Subcutaneous abdominal adipose tissue (tissue), 5 donors: Measurements from ENCODE around the gene PLEKHG3.

Experiments used
- H3K27ac ChIP-seq: one replicate; pipeline ENCODE4 v1.7.0; 2013; ENCODE audit warnings: low read depth, mild to moderate bottlenecking, inconsistent platforms, low read length, moderate library complexity
- H3K27me3 ChIP-seq, 5 donors: one replicate each; pipeline ENCODE4 v1.7.0; 2013; ENCODE audit warnings: low read length in 5 of 5, inconsistent platforms in 1 of 5; ENCODE audit not compliant: control insufficient read depth in 5 of 5, insufficient read depth in 4 of 5
- H3K36me3 ChIP-seq, 5 donors: one replicate each; pipeline ENCODE4 v1.7.0; 2013; ENCODE audit warnings: low read length in 5 of 5; ENCODE audit not compliant: control insufficient read depth in 5 of 5, insufficient read depth in 5 of 5
- H3K4me1 ChIP-seq, 5 donors: one replicate each; pipeline ENCODE4 v1.7.0; 2013; ENCODE audit warnings: low read length in 5 of 5, mild to moderate bottlenecking in 3 of 5, moderate library complexity in 1 of 5; ENCODE audit not compliant: control insufficient read depth in 5 of 5, insufficient read depth in 5 of 5
- H3K4me3 ChIP-seq, 5 donors: one replicate each; pipeline ENCODE4 v1.7.0; 2013; ENCODE audit warnings: low read length in 5 of 5, low read depth in 1 of 5
- H3K9ac ChIP-seq, 5 donors: one replicate each; pipeline ENCODE4 v1.7.0; 2013; ENCODE audit warnings: low read length in 5 of 5, mild to moderate bottlenecking in 4 of 5, moderate library complexity in 3 of 5
- H3K9me3 ChIP-seq, 5 donors: one replicate each; pipeline ENCODE4 v1.7.0; 2013; ENCODE audit warnings: low read length in 5 of 5; ENCODE audit not compliant: control insufficient read depth in 5 of 5
- donor health status: healthy.
- donor health status: healthy.
- donor health status: healthy.
- donor health status: healthy.
- donor health status: healthy.

The PLEKHG3 gene

GRCh38 chr14:64786296-64787149, 82.3 kb downstream of the PLEKHG3 start:
- Histone ChIP-seq H3K27me3 (no peaks in the 10 kb centered on the region), H3K36me3 (no peaks in the 10 kb centered on the region), H3K27ac (no peak overlapping the region), H3K9ac (no peak overlapping the region), H3K4me3 (no peak overlapping the region), H3K4me1 (no peaks in the 10 kb centered on the region), H3K9me3 (no peaks in the 10 kb centered on the region)

GRCh38 chr14:64787619-64788018, 83.4 kb downstream of the PLEKHG3 start:
- H3K27me3 ChIP-seq = no peaks in the 10 kb centered on the region
- H3K4me3 ChIP-seq = no peak overlapping the region
- H3K9me3 ChIP-seq = no peaks in the 10 kb centered on the region
- no peak overlapping the region for H3K9ac ChIP-seq
- no peaks in the 10 kb centered on the region for H3K4me1 ChIP-seq
- no peak overlapping the region for H3K27ac ChIP-seq
- no peaks in the 10 kb centered on the region for H3K36me3 ChIP-seq

- no peak overlapping the region for H3K9ac ChIP-seq
- H3K9me3 ChIP-seq = no peaks in the 10 kb centered on the region
- no peak overlapping the region for H3K4me3 ChIP-seq
- H3K4me1 ChIP-seq = no peaks in the 10 kb centered on the region
- H3K27ac ChIP-seq = no peak overlapping the region
- H3K27me3 ChIP-seq = no peaks in the 10 kb centered on the region
- peaks cover 0 to 3% (median 0%) of the 10 kb centered on the region in 5 donors for H3K36me3 ChIP-seq
These were observed 84.5 kb downstream of the PLEKHG3 start for GRCh38 chr14:64788706-64789105.

GRCh38 chr14:64789696-64790095, 85.5 kb downstream of the PLEKHG3 start:
- H3K27me3 ChIP-seq = no peaks in the 10 kb centered on the region
- H3K9ac ChIP-seq = no peak overlapping the region
- H3K36me3 ChIP-seq = peaks cover 0 to 3% (median 0%) of the 10 kb centered on the region in 5 donors
- no peaks in the 10 kb centered on the region for H3K9me3 ChIP-seq
- H3K4me1 ChIP-seq = no peaks in the 10 kb centered on the region
- H3K4me3 ChIP-seq = no peak overlapping the region
- no peak overlapping the region for H3K27ac ChIP-seq

GRCh38 chr14:64790478-64790877, 86.3 kb downstream of the PLEKHG3 start:
- H3K9me3 ChIP-seq = no peaks in the 10 kb centered on the region
- no peak overlapping the region for H3K27ac ChIP-seq
- H3K9ac ChIP-seq = no peak overlapping the region
- no peak overlapping the region for H3K4me3 ChIP-seq
- H3K4me1 ChIP-seq = no peaks in the 10 kb centered on the region
- peaks cover 0 to 3% (median 0%) of the 10 kb centered on the region in 5 donors for H3K36me3 ChIP-seq
- no peaks in the 10 kb centered on the region for H3K27me3 ChIP-seq

- no peak overlapping the region for H3K27ac ChIP-seq
- H3K27me3 ChIP-seq = no peaks in the 10 kb centered on the region
- H3K4me1 ChIP-seq = no peaks in the 10 kb centered on the region
- H3K9me3 ChIP-seq = no peaks in the 10 kb centered on the region
- peaks cover 0 to 3% (median 0%) of the 10 kb centered on the region in 5 donors for H3K36me3 ChIP-seq
- H3K4me3 ChIP-seq = no peak overlapping the region
- no peak overlapping the region for H3K9ac ChIP-seq
These were observed 88.0 kb downstream of the PLEKHG3 start for GRCh38 chr14:64792231-64792630.

GRCh38 chr14:64792871-64793560, 88.8 kb downstream of the PLEKHG3 start:
- Histone ChIP-seq H3K9ac (no peak overlapping the region), H3K27me3 (no peaks in the 10 kb centered on the region)

GRCh38 chr14:64795211-64795610, 91.0 kb downstream of the PLEKHG3 start:
- Histone ChIP-seq H3K4me3 (no peak overlapping the region), H3K36me3 (peaks cover 0 to 8% (median 0%) of the 10 kb centered on the region in 5 donors), H3K27ac (no peak overlapping the region), H3K9me3 (no peaks in the 10 kb centered on the region), H3K9ac (no peak overlapping the region), H3K4me1 (no peaks in the 10 kb centered on the region), H3K27me3 (no peaks in the 10 kb centered on the region)

More at GRCh38 chr14:64792871-64793560, 88.8 kb downstream of the PLEKHG3 start:
- H3K36me3 ChIP-seq = peaks cover 0 to 3% (median 0%) of the 10 kb centered on the region in 5 donors
- no peak overlapping the region for H3K27ac ChIP-seq
- H3K4me3 ChIP-seq = no peak overlapping the region
- no peaks in the 10 kb centered on the region for H3K4me1 ChIP-seq
- H3K9me3 ChIP-seq = no peaks in the 10 kb centered on the region

GRCh38 chr14:64795921-64796320, 91.7 kb downstream of the PLEKHG3 start:
- peaks cover 0 to 8% (median 0%) of the 10 kb centered on the region in 5 donors for H3K36me3 ChIP-seq
- H3K9ac ChIP-seq = no peak overlapping the region
- H3K4me1 ChIP-seq = no peaks in the 10 kb centered on the region
- no peaks in the 10 kb centered on the region for H3K27me3 ChIP-seq
- no peak overlapping the region for H3K4me3 ChIP-seq
- H3K9me3 ChIP-seq = no peaks in the 10 kb centered on the region
- H3K27ac ChIP-seq = no peak overlapping the region

- no peak overlapping the region for H3K9ac ChIP-seq
- no peak overlapping the region for H3K4me3 ChIP-seq
- no peak overlapping the region for H3K27ac ChIP-seq
- no peaks in the 10 kb centered on the region for H3K27me3 ChIP-seq
- no peaks in the 10 kb centered on the region for H3K9me3 ChIP-seq
- peaks cover 0 to 8% (median 0%) of the 10 kb centered on the region in 5 donors for H3K36me3 ChIP-seq
- no peaks in the 10 kb centered on the region for H3K4me1 ChIP-seq
These were observed 92.1 kb downstream of the PLEKHG3 start for GRCh38 chr14:64796369-64796768.
